Activated CD4-positive, alpha-beta T cell treated with anti-CD3 and anti-CD28 coated beads, Interleukin-2, Interleukin-4, amounts not matched to agents 100 ng/mL and 50 ng/mL, durations not matched to agents 16 hours and 8 hours (primary cell): ENCODE measurements around the gene IGSF23.
"Not testable (repeated sequence)": the region's sequence is repeated elsewhere in the genome, so short reads cannot be mapped to it uniquely, and the experiment has no call there.

Source experiments
- DNase-seq: peaks from one replicate; pipeline ENCODE4 v3.0.0-alpha.2; 2020; ENCODE audit warnings: low spot score

Gene IGSF23

DNA sequence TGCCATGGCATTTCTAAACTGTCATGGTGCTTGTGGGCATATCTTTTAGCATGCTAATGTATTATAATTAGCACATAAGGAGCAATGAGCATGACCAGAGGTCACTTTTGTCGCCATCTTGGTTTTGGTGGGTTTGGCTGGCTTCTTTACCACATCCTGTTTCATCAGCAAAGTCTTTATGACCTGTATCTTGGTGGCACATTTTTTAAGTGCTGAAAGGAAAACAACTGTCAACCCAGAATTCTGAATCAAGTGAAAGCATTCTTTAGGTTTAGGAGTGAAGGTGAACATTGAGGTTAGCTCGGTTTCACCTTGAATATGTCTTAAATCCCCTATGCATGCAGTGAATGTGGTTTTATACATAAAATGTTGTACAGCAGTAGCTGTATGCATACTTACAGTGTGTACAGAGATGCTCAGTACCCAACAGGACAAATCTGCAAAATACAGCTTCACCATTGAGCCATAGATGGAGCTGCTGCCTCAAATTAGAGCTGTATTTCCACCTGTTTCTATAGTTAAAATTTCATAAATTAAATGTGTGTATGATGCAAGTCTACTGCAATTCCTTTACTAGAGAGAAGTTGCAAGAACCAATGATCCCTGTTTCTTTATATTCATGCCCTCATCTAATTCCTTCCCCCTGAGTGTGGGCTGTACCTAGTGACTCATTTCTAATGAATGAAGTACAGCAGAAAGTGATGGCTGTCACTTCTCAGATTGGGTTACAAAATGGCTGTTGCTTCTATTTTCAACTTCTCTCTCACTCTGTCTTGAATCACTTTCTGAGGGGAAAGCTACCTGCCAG lies 25.2 kb upstream of the IGSF23 start:
- peak; percentile 25 for DNase-seq

DNA sequence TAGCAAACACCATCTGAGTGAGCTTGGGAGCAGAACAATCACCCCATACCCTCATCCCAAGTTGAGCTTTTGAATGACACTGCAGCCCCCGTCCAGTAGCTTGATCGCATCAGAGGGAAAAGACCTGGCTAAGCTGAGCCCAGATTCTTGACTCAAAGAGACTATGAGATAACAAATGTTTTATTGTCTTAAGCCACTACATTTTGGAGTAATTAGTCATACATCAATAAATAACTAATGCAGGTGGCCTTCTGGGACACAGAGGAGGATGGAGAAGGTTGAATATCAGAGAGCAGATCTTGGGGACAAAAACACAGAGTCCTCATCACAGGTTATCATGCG lies 24.6 kb upstream of the IGSF23 start:
- no peak for DNase-seq

DNA sequence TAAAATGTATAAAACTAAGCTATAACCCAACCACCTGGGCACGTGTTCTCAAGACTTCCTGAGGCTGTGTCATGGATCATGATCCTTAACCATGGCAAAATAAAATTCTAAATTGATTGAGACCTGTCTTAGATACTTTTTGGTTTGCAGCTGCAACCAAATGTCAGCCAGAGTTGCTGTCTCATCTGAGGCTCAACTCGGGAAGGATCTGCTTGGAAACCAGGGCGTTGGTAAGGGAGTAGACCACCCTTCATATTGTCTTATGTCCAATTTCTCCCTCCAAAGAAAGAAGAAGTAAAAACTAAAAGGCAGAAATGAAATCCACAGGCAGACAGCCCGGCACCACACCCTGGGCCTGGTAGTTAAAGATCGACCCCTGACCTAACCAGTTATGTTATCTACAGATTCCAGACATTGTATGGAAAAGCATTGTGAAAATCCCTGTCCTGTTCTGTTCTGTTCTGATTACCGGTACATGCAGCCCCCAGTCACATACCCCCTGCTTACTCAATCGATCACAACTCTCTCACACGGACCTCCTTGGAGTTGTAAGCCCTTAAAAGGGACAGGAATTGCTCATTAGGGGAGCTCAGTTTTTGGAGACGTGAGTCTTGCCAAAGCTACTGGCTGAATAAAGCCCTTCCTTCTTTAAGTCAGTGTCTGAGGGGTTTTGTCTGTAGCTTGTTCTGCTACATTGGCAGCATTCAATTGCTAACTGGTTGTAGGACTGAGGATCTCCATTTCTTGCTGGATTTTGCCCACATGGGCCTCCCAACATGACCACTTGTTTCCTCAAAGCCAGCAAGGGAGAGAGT lies 22.9 kb upstream of the IGSF23 start:
- no peak for DNase-seq

DNA sequence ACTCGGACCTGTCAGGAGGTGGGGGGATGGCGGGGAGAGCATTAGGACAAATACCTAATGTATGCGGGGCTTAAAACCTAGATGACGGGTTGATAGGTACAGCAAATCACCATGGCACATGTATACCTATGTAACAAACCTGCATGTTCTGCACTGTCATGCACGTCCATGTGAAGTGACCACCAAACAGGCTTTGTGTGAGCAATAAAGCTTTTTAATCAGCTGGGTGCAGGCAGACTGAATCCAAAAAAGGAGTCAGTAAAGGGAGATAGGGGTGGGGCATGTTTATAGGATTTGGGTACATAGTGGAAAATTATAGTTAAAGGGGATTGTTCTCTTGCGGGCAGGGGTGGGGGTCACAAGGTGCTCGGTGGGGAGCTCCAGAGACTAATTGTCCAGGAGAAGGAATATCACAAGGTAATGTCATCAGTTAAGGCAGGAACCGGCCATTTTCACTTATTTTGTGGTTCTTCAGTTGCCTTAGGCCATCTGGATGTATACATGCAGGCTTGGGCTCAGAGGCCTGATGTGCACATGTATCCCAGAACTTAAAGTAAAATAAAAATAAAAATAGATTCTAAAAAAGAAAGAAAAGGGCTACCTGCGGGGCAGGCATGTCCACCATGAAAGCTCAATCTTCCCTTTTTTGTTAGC lies 21.9 kb upstream of the IGSF23 start:
- DNase-seq, result not testable (repeated sequence)

GRCh38 chr19:44592451-44592890 lies 20.9 kb upstream of the IGSF23 start:
- no peak for DNase-seq

DNA sequence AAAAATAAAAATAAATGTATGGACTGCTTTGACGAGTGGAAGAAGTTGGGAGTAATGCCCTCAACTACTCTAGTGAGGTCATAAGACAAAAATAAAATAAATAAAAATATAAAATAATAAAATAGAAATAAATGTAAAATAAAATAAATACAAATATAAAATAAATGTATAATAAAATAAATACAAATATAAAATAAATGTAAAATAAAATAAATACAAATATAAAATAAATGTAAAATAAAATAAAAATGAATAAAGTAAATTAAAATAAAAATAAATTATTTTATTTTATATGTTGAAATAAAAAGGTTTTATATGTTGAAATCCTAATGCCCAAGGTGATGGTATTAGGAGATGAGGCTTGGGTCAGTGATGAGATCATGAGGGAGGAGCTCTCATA lies 20.1 kb upstream of the IGSF23 start:
- no peak for DNase-seq

- not testable (repeated sequence) for DNase-seq
Observed at GRCh38 chr19:44593866-44594266, 19.5 kb upstream of the IGSF23 start.

GRCh38 chr19:44596428-44597130 lies 16.8 kb upstream of the IGSF23 start:
- DNase-seq, result no peak

- no peak for DNase-seq
Observed at GRCh38 chr19:44597131-44597491, 16.3 kb upstream of the IGSF23 start.

DNA sequence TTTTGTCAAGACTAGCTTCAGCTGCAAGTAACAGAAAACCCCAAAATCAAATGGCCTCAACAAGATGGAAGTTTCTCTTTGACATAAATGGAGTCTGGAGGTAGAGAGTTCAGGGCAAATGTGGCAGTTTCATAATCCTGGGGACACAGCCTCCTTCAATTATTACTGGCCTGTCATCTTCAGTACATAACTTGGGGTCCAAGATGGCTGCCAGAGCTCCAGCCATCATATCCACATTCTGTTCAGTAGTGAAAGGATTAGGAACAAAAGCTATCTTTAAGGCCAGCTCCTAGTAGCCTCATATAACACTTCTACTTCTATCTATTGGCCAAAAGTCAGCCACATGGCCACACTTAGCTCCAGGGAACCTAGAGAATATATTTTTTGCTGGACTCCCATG lies 15.0 kb upstream of the IGSF23 start:
- DNase-seq, result no peak

DNA sequence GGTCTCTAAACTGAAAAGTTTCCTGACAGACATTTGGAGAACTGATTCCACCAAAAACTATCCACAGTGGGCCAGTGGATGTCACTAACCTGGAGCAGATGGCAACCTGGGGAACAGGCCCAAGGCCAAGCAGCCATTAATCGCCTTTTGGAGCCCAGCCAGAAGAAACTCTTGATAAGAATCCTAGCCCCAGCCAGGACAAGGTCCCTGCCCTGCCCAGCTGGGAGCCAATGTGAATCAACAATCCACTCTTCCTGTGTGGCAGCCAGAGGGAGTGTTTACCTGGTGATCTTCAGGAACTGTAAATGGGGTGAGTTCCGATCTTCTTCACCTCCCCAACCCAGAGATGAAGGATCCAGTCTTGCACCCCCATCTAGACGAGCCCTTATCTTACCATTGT lies 14.5 kb upstream of the IGSF23 start:
- no peak for DNase-seq

GRCh38 chr19:44600466-44600865 lies 12.9 kb upstream of the IGSF23 start:
- no peak for DNase-seq

GRCh38 chr19:44602081-44602480 lies 11.3 kb upstream of the IGSF23 start:
- DNase-seq, result no peak

- DNase-seq, result no peak
Observed at GRCh38 chr19:44603201-44603945, 10.0 kb upstream of the IGSF23 start.

DNA sequence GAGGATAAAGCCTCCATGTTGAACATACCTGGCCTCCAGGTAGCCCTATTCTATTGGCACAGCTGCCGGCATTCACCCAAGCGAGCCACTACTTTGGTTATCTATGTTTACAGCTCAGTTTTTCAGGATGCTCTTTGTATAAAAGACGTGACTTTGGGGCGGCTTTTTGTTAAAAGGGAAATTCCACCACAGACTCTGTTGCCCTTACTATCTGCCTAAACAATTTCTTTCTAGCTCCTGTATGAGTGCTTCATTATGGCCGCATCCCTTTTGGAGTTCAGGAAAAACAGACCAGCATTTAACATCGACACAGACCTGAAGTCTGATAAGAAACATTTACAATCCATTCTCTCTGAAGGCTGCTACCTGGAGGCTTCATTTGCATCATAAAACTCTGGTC lies 9.1 kb upstream of the IGSF23 start:
- no peak for DNase-seq

- no peak for DNase-seq
Observed at GRCh38 chr19:44605547-44605946, 7.8 kb upstream of the IGSF23 start.

DNA sequence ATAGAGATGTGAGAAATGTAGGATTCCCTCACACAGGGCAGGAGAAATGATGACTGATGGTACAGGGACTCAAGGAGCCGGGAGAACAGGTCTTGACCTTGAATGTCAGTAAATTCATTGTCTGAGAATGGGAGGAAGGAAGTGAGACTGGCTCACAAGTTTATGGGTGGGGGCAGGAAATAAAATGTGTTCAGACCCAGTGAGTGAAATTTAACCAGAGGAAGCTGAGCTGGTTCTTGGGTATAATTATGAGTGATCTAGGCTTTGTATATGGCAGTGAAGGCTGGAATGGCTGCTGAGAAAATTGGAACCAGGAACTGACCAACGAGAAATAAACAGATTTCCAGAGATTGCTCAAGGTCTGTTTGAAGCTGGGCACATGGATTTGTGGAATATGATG lies 6.3 kb upstream of the IGSF23 start:
- DNase-seq, result no peak

- DNase-seq, result no peak
Observed at GRCh38 chr19:44607917-44608316, 5.4 kb upstream of the IGSF23 start.

GRCh38 chr19:44608391-44608821 lies 5.0 kb upstream of the IGSF23 start:
- DNase-seq, result no peak

- DNase-seq, result no peak
Observed at GRCh38 chr19:44609219-44609618, 4.1 kb upstream of the IGSF23 start.

GRCh38 chr19:44610497-44610896 lies 2.9 kb upstream of the IGSF23 start:
- DNase-seq, result not testable (repeated sequence)
